Hippocampal formation (tissue), 2 donors: ENCODE measurements around the gene SLC2A4.
"Not testable (repeated sequence)": the region's sequence is repeated elsewhere in the genome, so short reads cannot be mapped to it uniquely, and the experiment has no call there.

ENCODE experiments used
- DNase-seq, 2 donors: peaks; one replicate each; lab custom pipeline; 2025; lab: John Stamatoyannopoulos, UW

The SLC2A4 gene

DNA sequence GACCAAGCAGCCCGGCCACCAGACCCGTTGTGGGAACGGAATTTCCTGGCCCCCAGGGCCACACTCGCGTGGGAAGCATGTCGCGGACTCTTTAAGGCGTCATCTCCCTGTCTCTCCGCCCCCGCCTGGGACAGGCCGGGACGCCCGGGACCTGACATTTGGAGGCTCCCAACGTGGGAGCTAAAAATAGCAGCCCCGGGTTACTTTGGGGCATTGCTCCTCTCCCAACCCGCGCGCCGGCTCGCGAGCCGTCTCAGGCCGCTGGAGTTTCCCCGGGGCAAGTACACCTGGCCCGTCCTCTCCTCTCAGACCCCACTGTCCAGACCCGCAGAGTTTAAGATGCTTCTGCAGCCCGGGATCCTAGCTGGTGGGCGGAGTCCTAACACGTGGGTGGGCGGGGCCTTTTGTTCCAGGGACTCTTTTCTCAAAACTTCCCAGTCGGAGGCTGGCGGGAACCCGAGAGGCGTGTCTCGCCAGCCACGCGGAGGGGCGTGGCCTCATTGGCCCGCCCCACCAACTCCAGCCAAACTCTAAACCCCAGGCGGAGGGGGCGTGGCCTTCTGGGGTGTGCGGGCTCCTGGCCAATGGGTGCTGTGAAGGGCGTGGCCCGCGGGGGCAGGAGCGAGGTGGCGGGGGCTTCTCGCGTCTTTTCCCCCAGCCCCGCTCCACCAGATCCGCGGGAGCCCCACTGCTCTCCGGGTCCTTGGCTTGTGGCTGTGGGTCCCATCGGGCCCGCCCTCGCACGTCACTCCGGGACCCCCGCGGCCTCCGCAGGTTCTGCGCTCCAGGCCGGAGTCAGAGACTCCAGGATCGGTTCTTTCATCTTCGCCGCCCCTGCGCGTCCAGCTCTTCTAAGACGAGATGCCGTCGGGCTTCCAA lies at the start of gene SLC2A4:
TSS of gene SLC2A4 (plus strand) at position 645 of the 879 bp plus-strand sequence. CDS start at position 862, 217 bp downstream.
- DNase-seq, result peak; percentile 8 to 65

DNA sequence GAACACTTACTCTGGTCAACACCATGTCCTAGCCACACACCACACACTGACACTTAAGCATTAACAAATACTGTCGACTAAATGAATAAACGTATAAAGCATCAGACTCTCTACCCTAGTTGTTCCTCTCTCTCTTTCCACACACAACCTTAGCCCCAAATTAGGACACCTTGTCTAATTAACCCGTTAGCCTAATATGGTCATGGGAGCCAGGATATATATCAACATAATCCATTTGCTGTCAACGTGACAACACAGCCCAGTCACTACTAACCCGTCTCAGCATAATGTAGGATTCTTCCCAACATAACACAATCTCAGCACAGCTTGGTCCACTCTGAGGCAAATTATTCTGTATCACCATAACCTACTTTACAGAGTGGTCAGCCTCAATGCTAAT lies 49.4 kb upstream of the SLC2A4 start:
- DNase-seq, result no peak

DNA sequence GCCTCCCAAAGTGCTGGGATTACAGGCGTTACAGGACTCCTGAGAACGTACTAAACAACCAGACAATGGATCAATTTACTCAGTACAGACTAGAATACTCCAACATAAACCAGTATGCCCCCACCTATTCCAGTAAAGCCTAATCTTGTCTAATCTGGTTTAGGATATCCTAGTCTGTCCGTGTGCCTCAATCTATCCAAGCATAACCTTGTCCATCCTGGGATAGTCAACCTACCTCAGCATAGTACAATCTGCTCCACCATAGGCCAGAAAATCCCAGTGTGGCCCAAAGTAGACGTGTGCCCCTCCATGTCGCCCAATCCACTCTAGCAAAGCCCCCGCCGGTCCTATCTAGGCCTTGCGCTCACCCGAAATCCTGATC lies 47.8 kb upstream of the SLC2A4 start:
- no peak for DNase-seq

DNA sequence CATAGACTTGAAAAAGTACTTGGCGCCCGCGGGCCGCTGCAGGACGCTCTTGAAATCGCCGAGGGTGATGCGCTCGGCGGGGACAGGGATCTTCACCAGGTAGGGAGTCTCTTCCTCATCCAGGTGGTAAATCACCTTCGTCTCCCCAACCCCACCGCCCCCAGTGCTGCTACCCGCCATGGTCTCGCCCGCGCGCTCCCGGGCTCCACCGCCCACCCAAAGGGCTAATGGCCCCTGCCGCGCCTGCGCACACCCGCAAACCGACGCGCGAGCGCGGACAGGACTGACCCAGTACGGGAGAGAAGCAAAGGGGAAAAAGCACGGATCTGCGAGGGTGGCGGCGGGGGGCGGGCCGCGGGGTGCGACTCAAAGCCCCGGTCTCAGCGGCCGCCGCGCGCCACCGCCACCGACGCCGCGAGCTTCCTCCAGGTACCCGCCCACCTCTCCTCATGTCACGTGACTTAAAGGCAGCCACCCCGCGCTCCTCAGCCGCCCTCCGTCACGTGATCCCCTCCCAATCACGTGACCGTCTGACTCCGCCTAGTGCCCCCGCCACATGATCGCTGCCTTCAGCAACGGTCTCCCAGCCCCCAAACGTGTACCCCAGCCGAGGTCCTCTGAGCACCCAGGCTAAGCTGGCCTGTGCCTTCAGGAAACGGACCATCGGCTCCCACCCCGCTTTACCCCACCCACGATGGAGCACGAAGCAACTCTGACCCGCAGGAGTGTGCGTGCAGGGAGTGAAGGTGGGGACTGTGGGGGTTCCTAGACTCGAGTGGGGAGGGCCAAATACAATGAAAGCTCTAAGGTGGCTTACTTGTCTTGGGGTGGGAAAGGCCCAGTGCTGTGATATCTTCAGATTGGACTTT lies 47.2 kb upstream of the SLC2A4 start, which contains the start of gene DVL2:
TSS of gene DVL2 (minus strand) at position 435 of the 869 bp plus-strand sequence. CDS start at position 180, 255 bp downstream.
- peak; percentile 93 to 95 for DNase-seq

DNA sequence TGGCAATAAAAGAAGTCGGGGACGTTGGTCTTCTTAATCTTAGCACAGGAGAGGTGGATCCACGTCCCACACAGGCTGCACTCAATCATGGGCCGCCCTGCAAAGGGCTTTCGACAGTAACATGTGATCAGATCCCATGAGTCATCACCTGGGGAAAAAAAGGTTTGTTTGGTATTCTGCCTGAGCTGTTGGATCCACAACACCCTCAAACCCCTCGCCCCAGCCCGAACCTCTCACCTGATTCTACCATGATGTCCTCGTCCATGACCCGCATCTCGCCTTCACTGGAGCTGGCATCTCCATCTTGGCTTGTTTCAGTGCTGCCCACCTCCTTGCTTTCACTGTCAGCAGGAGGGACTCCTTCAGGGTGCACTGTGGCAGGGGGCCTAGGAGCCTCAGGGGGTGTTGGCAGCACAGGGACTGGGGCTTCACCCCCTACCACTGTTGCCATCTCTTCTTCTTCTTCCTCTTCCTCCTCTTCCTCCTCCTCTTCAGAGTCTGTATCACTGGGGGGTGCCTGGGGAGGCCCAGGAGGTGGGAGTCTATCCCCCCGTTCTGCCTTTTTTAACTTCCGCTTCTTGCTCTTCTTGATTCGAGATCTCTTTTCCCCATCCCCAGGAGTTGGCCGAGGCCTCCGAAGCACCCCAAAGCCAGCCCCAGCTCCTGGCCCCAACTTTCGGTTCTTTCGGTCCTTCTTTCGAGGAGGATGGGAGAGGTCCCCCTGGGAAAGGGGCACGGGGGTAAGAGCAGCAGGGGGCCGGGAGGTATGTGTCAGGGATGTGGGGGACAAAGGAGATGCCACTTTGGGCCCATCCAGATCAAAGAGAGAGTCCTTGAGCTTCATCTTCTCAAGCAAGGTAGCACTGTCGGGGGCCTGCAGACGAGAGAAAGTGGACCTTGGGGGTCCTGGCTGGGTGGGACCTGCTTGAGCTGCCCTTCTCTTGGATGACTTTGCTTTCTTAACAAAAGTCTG lies 45.5 kb upstream of the SLC2A4 start:
- DNase-seq, result no peak

DNA sequence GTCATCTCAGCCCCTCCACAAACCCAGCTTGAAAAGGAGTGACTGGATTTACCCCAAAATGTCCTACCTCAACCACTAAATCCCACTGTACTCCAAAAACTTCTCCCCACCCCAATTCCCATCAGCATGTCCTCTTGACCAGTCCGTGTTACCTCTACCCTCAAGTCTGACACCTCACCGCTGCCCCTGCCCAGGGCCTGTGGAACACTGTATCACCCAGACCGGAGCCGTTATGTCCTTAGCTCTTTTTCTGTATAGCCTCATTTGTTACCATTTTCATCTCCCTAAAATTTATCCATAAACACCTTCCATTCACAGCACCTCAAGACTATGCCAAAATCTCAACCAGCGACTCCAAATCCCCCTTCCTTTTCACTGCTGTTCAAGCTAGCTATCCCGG lies 44.7 kb upstream of the SLC2A4 start:
- no peak for DNase-seq

DNA sequence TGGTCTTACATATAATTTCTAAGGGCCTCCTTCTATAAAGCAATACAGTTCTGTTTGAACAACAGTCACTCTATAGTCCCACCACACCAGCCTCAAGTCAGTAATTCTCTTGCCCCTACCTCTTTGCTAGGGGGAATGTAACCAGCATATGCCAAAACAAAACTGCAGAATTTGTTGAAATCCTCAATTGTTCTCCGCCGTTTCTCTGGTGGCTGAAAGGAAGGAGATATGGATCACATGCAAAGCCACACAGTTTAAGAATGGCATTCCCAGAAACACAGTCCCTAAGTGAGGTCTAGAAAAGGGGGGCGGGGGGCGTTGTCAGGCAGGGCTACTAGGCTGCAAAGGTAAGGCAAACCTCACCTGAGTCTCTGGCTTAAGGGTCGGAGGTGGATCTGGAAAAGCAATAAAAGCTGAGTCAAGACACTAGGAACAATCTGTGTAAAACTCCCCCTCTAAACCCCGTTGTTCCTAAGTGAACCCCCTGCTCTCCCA lies 44.2 kb upstream of the SLC2A4 start:
- no peak for DNase-seq

DNA sequence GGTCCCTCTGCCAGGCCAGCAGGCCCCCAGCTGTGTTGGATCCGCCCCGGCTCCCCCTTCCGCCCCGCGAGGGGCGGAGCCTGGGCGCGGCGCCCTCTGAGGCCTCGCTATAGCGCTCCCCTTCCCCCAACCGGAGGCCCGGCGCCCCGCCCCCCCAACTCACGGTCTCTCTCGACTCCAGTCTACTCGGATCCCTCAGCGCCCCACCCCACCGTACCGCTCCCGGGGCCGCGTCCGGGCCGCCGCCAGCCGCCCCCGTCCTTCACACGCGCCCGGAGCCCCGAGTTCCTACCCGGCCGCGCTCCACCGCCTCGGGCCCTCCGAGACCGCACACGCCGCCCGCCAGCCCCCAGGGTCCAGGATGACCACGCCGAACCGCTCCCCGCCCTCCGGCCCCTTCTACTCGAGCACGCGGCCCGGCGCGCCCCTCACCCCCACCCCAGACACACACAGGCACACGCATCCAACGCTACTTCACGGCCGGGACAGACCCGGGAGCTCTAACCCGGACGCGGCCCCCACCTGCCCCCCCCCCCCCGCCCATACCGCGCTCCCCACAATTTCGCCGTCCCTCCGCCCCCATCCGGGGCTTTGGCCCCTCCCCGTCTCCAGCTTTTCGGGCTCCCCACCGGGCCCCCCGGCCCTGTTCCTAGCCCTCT lies 43.6 kb upstream of the SLC2A4 start:
- DNase-seq, result peak in 1 of 2 donors; percentile 47

DNA sequence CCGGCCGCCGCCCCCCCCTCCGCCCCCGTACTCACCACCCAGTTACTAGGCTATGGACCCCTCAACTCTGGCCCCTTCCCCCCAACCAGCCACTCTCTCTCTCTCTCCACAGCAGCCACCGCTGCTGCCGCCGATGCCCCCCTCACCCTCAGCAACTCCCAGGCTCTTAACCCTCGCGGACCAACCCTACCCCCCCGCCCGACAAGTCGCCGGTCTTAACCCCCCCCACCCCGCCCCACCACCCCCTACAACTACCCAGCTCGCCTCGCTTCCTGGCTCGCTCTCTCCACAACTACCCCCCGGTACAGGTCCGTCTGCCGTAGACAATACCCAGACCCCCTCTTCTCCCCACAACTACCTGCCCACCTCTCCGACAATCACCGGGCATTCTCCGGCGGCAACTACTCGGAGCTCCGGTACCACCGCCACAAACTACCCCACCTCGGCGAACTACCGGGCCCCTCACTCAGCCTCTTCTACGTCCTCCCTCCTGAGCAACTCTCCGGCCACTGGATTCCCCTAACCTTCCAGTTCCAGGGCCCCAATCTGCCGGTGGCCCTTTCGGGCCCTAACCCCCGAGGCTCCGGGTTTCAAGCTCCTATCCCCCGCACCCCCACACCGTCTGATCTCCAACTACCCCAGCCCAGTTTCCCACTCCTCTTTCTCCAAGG lies 43.0 kb upstream of the SLC2A4 start:
- DNase-seq, result peak in 1 of 2 donors; percentile 39

DNA sequence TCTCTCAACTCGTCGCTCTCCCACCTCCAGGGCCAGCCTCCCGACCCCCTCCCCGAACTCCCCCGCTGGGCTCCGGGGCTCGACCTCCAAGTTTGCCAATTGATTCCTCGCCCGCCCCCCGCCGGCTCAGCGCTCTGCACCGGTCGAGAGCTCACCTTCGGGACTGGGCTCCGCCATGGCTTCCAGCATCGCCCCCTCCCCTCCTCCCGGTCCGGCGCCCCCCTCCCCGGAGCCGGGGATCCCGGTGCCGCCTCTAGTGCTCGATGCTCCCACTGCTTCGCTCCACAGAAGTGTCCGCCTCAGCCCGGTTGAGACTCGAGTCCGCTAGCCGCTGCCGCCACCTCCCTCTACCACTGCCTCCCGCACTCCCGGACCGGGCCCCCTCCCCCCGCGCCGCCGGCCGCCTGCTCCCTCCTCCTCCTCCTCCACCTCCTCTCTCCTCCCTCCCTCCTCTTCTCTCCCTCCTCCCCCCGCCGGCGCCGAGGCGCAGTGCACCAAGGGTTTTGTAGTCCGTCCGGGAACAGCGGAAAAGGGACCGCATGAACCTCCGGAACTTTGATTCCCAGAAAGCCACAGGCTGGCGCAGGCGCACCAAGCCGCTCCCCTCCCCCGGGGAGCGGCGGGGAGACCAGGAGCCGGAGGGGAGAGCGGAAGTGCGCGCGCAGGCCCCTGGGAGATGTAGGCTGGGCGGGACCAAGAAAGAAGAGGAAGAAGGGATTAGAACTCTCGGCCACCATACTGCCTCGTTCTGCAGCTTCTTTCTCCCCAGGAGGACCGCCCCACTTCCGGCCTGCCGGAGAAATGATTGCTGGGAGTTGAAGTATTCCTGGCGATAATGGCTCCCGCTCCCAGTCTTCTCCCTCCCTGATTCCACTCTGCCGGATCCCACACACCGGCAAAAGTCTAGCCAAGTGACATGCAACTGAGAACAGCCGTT lies 42.2 kb upstream of the SLC2A4 start, which contains the start of gene PHF23:
TSS of gene PHF23 (minus strand) at position 367 of the 937 bp plus-strand sequence. CDS start at position 189, 178 bp downstream.
- peak; percentile 99 for DNase-seq

DNA sequence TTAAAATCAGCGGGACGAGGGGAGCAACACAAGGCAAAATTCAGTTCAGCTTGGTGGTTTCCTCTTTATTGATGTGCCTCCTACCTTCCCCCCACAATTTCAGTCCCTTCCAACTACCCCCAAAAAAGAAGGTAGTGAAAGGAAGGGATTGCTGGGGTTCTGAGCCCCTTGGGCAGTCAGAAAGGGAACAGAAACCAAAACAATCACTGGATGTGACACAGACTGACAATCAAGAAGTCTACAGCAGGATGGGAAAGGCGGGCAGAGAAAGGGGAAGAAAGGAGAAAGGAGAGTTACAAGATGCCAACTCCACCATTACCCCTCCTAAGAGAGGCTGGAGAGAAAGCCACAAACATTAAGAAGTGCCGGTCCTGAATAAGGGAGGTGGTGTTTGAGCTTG lies 41.1 kb upstream of the SLC2A4 start:
- no peak for DNase-seq

DNA sequence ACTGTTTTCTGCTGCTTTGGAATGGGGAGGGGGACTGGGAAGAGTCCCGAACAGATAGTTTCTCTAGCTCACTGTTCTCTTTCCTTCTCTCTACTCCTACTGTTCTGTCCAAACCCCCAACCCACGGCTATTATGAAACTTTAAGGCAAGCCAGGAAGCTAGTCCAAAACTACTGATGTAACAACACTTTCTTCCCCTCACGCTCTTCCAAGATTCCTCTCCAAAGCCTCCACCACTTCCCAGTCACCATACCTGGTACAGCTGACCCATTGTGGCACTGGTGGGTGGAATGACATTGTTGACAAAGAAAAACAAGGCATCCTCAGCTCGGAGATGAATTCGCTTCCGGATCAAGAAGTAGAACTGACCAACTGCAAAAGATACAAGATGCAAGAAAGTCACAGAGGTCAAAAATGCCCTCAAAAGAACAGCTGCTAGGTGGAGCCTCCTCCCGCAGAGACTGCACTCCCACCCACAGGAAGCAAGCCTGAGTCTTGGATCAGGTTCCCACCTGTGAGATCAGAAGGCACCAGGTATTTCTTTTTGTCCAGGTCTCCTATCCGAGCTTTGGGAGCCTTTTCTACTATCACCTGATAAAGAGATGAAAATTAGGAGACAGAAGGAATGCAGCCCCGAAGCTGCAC lies 40.3 kb upstream of the SLC2A4 start:
- no peak for DNase-seq

DNA sequence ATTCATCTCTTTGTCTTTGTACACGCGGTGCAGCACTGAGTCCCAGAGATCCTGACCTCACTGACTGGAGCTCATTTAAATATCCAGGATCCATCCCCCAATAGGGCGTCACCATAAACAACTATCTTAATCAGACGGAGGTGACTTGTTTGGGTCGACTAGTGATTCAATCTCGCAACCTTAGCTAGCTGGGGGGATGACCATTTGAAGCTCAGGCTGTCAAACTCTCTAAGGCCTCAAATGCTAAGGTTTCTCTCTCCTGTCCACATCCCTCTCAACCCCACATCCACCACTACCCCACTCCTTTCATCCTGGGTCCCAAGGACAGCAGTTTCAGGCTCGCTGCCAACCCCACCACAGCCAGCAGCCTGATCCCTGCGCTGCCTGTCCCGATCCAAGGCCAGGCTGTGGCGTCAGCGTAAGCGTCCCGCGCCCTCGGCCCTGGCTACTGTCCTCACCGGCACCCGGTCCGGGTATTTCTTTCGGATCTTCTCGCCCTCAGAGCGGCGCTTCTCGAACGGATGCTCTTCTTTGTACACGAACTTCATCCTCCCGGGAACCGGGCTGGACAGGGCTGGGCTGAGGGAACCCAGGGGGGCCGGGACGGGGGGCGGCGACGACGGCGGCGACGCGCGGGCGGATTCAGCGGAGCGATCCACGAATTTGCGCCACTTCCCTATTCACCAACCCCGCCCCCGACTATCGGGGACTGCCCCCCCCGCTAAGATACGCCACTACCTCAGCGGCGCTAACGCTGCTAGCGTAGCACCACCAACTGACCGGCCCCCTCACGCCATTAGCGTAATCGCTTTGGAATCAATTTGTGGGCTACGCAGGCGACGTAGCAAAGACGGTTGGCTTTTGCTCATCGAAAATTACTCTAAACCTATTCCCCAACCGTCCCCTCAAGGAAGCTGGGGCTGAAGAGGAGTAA lies 39.5 kb upstream of the SLC2A4 start, which contains the start of gene GABARAP:
TSS of gene GABARAP (minus strand) at position 667 of the 934 bp plus-strand sequence. CDS start at position 548, 119 bp downstream.
- peak; percentile 88 to 89 for DNase-seq

DNA sequence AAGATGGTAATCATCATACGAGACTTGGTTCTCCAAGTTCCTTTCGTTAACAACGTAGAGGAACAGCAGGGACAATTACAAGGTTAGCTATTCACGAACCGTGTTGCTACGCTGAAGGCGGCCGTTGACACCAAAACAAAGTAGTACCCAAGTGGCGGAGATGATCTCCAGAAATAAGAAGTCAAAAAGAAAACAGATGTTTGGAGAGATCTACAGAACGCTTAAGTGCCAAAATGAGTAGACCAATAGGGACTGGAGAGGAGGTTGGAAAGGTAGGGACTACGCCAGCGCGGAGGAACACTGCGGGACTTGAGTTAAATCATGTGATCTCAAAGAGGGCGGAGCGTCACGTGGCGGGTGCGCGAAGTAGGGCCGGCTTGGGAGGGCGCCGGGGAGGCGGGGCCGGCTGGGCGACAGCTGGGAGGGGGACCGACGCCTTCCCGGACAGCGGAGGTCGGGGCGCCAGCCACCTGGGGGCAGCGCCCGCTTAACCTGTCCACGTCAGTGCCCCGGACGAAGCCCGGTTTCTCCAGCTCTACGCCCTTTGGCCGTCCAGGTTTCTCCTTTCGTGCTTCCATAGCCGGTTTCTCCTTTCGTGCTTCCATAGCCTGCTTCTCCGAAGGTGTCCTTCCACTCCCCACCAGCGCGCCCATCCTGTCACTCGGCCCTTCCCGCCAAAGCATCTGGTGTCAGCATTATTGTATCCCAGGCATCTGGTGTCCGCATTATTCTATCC lies 38.6 kb upstream of the SLC2A4 start:
- DNase-seq, result peak; percentile 85 to 94

DNA sequence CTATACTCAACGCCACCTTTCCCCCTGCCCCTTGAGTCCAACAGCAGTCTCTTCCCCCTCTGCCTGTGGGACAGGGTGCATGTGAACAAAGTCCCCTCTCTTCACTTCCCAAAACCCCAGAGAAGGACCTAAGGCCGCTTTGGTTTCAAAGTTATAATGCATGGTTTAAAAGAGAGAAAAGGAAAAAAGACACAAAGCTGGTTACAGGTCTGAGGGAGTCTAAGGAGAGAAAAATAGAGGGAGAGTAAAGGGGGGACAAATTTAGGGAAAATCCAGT lies 38.1 kb upstream of the SLC2A4 start:
- DNase-seq, result no peak

DNA sequence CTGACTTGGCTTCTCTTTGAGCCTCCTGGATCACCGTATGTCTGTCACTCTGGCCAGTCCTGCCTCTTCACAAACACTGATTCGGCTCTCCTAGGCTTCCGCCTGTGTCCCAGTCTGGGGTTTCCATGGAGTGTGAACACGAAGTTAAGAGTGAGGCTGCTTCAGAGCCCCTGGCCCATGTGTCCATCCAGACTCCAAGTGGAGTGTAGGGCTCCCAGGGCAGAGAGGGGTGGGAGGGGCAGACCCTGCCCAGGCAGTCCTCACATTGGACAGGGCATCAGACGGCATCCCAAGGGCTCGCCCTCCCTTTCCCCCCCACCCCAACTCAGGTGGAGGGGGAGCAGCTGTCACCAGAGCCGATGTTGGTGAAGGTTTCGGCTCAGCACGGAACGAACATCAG lies 37.7 kb upstream of the SLC2A4 start:
- DNase-seq, result not testable (repeated sequence)

DNA sequence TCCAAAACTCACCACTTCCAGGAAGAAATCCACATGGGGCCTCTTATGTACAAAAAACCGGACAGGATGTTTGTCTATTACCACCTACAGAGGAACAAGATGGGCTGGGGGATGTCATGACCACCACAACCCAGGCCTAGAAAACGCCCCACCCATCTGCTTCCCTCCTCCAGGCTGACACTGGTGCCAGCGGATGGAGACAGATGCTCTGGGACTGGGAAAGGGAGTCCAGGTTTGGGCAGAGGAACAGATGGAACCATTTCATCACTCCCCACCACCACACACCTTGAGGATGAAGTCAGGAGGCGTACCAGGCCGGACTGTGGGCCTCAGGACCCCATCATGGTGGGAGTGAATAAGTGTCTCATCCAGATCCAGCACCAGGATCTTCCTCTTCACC lies 34.7 kb upstream of the SLC2A4 start:
- DNase-seq, result no peak
